CD4-positive, alpha-beta T cell treated with Interleukin-10 for 1 hour (primary cell): Measurements from ENCODE around the gene SNRNP70.

ENCODE experiments used
- DNase-seq: peaks from one replicate; pipeline ENCODE4 v3.0.0-alpha.2; 2020

Gene SNRNP70

GRCh38 chr19:49149652-49150105 lies 64.4 kb downstream of the SNRNP70 start:
- no peak for DNase-seq

GRCh38 chr19:49150106-49150943 lies 65.1 kb downstream of the SNRNP70 start:
- peak; percentile 50 for DNase-seq

GRCh38 chr19:49150944-49151243 lies 65.6 kb downstream of the SNRNP70 start:
- no peak for DNase-seq

GRCh38 chr19:49151267-49152118 lies 66.2 kb downstream of the SNRNP70 start:
- peak; percentile 45 for DNase-seq

GRCh38 chr19:49152119-49152550 lies 66.9 kb downstream of the SNRNP70 start:
- no peak for DNase-seq

- no peak for DNase-seq
Observed at GRCh38 chr19:49153167-49153809, 68.0 kb downstream of the SNRNP70 start.

- no peak for DNase-seq
Observed at GRCh38 chr19:49154279-49154678, 69.0 kb downstream of the SNRNP70 start.

GRCh38 chr19:49155005-49155819 lies 70.0 kb downstream of the SNRNP70 start, which contains the start of gene HRC:
TSS of gene HRC (minus strand) at chr19:49155396. CDS start at chr19:49155237, 159 bp downstream.
- no peak for DNase-seq

- DNase-seq, result no peak
Observed at GRCh38 chr19:49155820-49156346, 70.6 kb downstream of the SNRNP70 start.

GRCh38 chr19:49157445-49158224 lies 72.4 kb downstream of the SNRNP70 start, which contains the start of gene TRPM4:
TSS of gene TRPM4 (plus strand) at chr19:49157792. CDS start at chr19:49157867, 75 bp downstream.
- peak; percentile 21 for DNase-seq
